Natural killer cell (primary cell): Measurements from ENCODE around the gene PIK3IP1. TPM values are rescaled to one million over a fixed set of nuclear protein-coding genes. Genes with fewer than 3 reads are reported as not detected.

Experiments used
- ATAC-seq, 3 donors: fragments of 150-1000 bp in 2 of 3; fragments of 200-7000 bp in 1 of 3; cut with Tn5 transposase; 1 replicate in 1 of 3; 2 replicates in 2 of 3; pipeline ENCODE4 v1.10.0; 2021; ENCODE audit warnings: mild to moderate bottlenecking in 2 of 3, moderate library complexity in 2 of 3
- DNase-seq, 2 donors: peaks; one replicate each; pipeline versions ENCODE4 v3.0.0 to v3.0.0-alpha.2; 2013 to 2021; ENCODE audit warnings: mixed read lengths in 1 of 2
- H3K27ac ChIP-seq: one replicate; pipeline ENCODE4 v1.5.1; 2013; ENCODE audit warnings: mild to moderate bottlenecking, low read length
- H3K27me3 ChIP-seq: one replicate; pipeline ENCODE4 v1.6.1; 2013; ENCODE audit warnings: low read length; ENCODE audit not compliant: control insufficient read depth, insufficient read depth
- H3K36me3 ChIP-seq: one replicate; pipeline ENCODE4 v1.6.1; 2013; ENCODE audit warnings: low read length; ENCODE audit not compliant: control insufficient read depth, insufficient read depth
- H3K4me1 ChIP-seq: one replicate; pipeline ENCODE4 v1.6.1; 2013; ENCODE audit warnings: low read length; ENCODE audit not compliant: control insufficient read depth, insufficient read depth
- H3K4me3 ChIP-seq: one replicate; pipeline ENCODE4 v1.5.1; 2013; ENCODE audit warnings: low read length
- H3K9me3 ChIP-seq: one replicate; pipeline ENCODE4 v1.6.1; 2013; ENCODE audit warnings: low read length; ENCODE audit not compliant: control insufficient read depth, insufficient read depth
- H3K27ac Mint-ChIP-seq, 2 donors: one replicate each; pipeline ENCODE4 v1.8.0; 2022; ENCODE audit warnings: mild to moderate bottlenecking in 2 of 2, mixed read lengths in 2 of 2, moderate library complexity in 1 of 2
- H3K27me3 Mint-ChIP-seq, 2 donors: one replicate each; pipeline ENCODE4 v1.8.0; 2022; ENCODE audit warnings: low read depth in 2 of 2, mixed read lengths in 2 of 2
- H3K36me3 Mint-ChIP-seq: one replicate; pipeline ENCODE4 v1.8.0; 2022; ENCODE audit warnings: mixed read lengths
- H3K4me1 Mint-ChIP-seq, 2 donors: one replicate each; pipeline ENCODE4 v1.8.0; 2022; ENCODE audit warnings: mixed read lengths in 2 of 2
- H3K4me3 Mint-ChIP-seq: one replicate; pipeline ENCODE4 v1.8.0; 2022; ENCODE audit warnings: mild to moderate bottlenecking, moderate library complexity, mixed read lengths
- H3K9me3 Mint-ChIP-seq, 2 donors: one replicate each; pipeline ENCODE4 v1.8.0; 2022; ENCODE audit warnings: mixed read lengths in 2 of 2
- WGBS: methylation state at CpG from one replicate; pipeline ENCODE4 v1.1.7; 2013; ENCODE audit warnings: missing lambda C conversion rate; ENCODE audit not compliant: insufficient coverage; 5-methylcytosine and 5-hydroxymethylcytosine counted together
- intact Hi-C: fragments of 100-400 bp; cut with micrococcal nuclease; formaldehyde crosslinking; loops from one replicate; pipeline ENCODE4 v1.14.2; 2022
- total RNA-seq, 4 donors: library from RNA; stranded (reverse); fragments of 120-200 nt in 1 of 4; gene quantifications; one replicate each; pipeline versions ENCODE4 v1.2.3 to v1.2.4, GENCODE V29; 2013 to 2022
- TF ChIP-seq, protein P1 (sequence below): fragments of 200-600 bp; IDR thresholded peaks from one replicate; pipeline ENCODE4 v1.8.0; 2022; ENCODE audit warnings: antibody characterized with exemption

The PIK3IP1 gene
- total RNA-seq, 3 donors from 2014 or later (not counting 1 experiment from before 2014, with no cell fraction given): 132 to 180 (median 161) TPM

DNA sequence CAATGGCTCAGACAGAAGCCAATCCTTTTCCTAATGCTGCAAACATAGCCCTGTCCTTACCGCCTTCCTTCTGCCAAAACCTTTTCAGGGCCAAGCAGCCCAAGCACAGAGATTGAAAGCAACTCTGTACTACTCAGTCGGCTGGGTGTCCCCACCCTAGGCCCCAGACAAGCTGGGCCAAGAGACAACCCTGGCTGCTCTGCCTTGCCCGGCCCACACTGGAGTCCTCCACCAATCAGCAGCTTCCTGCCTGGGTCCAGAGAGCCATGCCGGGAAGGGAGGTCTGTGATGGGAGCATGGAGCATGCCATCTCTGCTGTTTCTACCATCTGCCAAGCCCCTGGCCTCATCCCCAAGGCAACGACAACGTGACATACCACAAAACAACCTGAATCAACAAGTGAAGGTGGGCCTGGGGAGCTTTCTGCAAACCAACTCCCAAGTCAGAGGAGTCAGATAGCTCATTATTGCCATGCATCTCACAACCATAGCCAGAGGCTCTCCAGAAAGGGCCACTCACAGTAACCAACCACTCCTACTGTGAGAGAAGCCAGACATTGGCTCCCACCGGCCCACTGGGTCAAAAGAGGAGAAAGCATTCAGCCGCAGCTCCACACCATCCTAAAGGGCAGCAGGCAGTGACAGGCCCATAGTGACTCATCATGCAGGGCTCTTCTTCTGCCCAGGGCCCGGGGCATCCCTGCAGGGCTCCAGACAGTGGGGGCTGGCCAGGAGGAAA is 35.7 kb upstream of the PIK3IP1 start:
- Histone ChIP-seq H3K4me3 (no peak overlapping the region), H3K36me3 (peaks cover 83% of the 10 kb centered on the region), H3K27me3 (no peaks in the 10 kb centered on the region), H3K4me1 (no peaks in the 10 kb centered on the region), H3K27ac (no peak overlapping the region), H3K9me3 (no peaks in the 10 kb centered on the region)
- DNase-seq (no peak), ATAC-seq (no peak)
- no peak overlapping the region for H3K4me3 Mint-ChIP-seq
- TF ChIP-seq, protein P1, sequence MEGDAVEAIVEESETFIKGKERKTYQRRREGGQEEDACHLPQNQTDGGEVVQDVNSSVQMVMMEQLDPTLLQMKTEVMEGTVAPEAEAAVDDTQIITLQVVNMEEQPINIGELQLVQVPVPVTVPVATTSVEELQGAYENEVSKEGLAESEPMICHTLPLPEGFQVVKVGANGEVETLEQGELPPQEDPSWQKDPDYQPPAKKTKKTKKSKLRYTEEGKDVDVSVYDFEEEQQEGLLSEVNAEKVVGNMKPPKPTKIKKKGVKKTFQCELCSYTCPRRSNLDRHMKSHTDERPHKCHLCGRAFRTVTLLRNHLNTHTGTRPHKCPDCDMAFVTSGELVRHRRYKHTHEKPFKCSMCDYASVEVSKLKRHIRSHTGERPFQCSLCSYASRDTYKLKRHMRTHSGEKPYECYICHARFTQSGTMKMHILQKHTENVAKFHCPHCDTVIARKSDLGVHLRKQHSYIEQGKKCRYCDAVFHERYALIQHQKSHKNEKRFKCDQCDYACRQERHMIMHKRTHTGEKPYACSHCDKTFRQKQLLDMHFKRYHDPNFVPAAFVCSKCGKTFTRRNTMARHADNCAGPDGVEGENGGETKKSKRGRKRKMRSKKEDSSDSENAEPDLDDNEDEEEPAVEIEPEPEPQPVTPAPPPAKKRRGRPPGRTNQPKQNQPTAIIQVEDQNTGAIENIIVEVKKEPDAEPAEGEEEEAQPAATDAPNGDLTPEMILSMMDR: no peak
- peaks cover 4% of the 10 kb centered on the region for H3K36me3 Mint-ChIP-seq
- peaks cover 4% of the 10 kb centered on the region in 2 donors for H3K4me1 Mint-ChIP-seq
- 96% methylated on average over 9 of the region's 9 CpGs for WGBS
- H3K27ac Mint-ChIP-seq: no peak overlapping the region
- intact Hi-C loops: no loop called here
- H3K27me3 Mint-ChIP-seq: no peaks in the 10 kb centered on the region
- no peaks in the 10 kb centered on the region for H3K9me3 Mint-ChIP-seq

DNA sequence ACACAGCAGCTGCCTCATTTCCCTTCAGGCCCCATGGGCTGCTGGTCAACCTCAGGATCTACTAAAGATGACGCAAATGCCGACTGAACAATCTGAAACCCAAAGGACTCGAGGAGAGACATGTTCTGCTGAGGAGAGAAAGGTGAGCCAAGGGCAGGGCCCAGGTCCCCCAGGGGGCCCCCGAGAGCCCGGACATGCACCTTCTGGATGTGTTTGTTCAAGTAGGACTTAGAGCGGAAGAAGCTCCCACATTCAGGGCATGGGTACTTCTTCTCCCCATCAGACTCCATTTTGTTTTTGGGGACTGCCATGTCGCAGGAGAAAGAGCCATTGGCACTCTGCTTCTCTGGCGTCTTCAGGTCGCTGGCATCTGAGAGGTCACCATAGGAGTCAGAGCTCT is 34.6 kb upstream of the PIK3IP1 start:
- no peaks in the 10 kb centered on the region for H3K4me1 ChIP-seq
- DNase-seq (no peak), ATAC-seq (no peak)
- Mint-ChIP-seq H3K27me3 (no peaks in the 10 kb centered on the region), H3K4me1 (no peaks in the 10 kb centered on the region), H3K36me3 (no peaks in the 10 kb centered on the region), H3K27ac (no peak overlapping the region), H3K4me3 (no peak overlapping the region), H3K9me3 (no peaks in the 10 kb centered on the region)
- H3K36me3 ChIP-seq: peaks cover 75% of the 10 kb centered on the region
- intact Hi-C loops: no loop called here
- H3K27me3 ChIP-seq: no peaks in the 10 kb centered on the region
- 96% methylated on average over 9 of the region's 9 CpGs for WGBS
- no peaks in the 10 kb centered on the region for H3K9me3 ChIP-seq
- no peak overlapping the region for H3K4me3 ChIP-seq
- no peak overlapping the region for H3K27ac ChIP-seq
- TF ChIP-seq, protein P1: no peak

DNA sequence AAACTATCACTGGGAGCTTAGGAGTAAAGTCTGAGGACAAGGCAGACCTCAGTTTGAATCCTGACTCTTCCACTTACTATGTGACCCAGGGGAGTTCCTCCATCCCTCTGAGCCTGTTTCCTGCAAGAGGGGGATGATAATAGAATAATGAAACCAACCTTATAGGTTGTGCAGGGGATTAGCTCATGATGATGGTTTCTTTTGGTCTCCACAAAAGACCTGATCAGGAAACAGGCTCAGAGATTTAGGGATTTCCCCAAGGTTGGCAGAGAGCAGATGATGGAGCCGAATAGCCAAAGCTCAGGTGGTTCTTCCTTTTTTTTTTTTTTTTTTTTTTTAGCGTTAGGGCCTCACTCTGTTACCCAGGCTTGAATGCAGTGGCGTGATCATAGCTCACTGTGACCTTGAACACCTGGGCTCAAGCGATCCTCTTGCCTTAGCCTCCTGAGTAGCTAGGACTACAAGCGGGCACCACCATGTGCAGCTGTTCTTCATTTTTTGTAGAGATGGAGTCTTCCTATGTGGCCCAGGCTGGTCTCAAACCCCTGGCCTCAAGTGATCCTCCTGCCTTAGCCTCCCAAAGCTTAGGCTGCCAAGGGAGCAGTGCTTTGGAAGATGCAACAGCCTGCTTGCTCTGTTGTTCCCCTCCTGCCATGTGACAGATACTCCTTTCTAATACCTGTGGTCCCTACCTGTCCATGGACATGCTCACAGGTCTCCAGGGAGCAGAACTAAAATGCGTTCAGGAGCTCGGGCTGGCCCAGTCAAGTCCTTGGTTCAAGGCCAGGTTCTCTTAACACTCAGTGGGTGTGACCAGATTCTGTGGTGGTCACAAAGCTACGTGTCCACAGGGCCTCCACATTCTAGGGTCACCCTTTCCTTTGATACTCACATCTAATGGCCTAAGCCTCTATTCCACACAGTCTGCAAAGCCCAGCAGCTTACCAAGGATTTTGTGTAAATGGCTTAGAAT is 31.6 kb upstream of the PIK3IP1 start:
- Histone ChIP-seq H3K4me1 (no peaks in the 10 kb centered on the region), H3K27ac (no peak overlapping the region), H3K27me3 (no peaks in the 10 kb centered on the region), H3K4me3 (no peak overlapping the region), H3K36me3 (peaks cover 49% of the 10 kb centered on the region), H3K9me3 (no peaks in the 10 kb centered on the region)
- DNase-seq: peak in 1 of 2 donors; percentile 36
- WGBS: 88% methylated on average over 8 of the region's 8 CpGs
- no peaks in the 10 kb centered on the region for H3K9me3 Mint-ChIP-seq
- H3K36me3 Mint-ChIP-seq: no peaks in the 10 kb centered on the region
- peak overlapping the region in 1 of 2 donors; percentile 5 for H3K27ac Mint-ChIP-seq
- H3K27me3 Mint-ChIP-seq: no peaks in the 10 kb centered on the region
- ATAC-seq: no peak
- intact Hi-C loops: no loop called here
- TF ChIP-seq, protein P1: no peak
- H3K4me3 Mint-ChIP-seq: no peak overlapping the region
- no peaks in the 10 kb centered on the region for H3K4me1 Mint-ChIP-seq
